ENCODE results near the gene COMT.

GRCh38 chr22:19965771-19966709 lies 24.5 kb downstream of the COMT start:
- TF ChIP-seq CTCF (IDR thresholded peaks at IDR 0.05) (no peak), POLR2A (IDR thresholded peaks at IDR 0.05) (no peak)
